Lung (tissue), 12 donors: ENCODE data around the gene TSPAN18. TPM values are rescaled to one million over a fixed set of nuclear protein-coding genes. Genes with fewer than 3 reads are reported as not detected.

Experiments
- ATAC-seq: fragments of 200-7000 bp; cut with Tn5 transposase; one replicate; pipeline ENCODE4 v1.9.1; 2020; ENCODE audit warnings: moderate number of reproducible peaks; ENCODE audit not compliant: insufficient read depth, low FRiP score
- DNase-seq, 3 donors: peaks; one replicate each; pipeline ENCODE4 v3.0.0-alpha.2; 2013 to 2017
- H3K27ac ChIP-seq, 2 donors: one replicate each; pipeline ENCODE4 v1.5.1; 2013; ENCODE audit warnings: mild to moderate bottlenecking in 2 of 2, moderate library complexity in 2 of 2, control low read depth in 1 of 2, inconsistent platforms in 1 of 2, low read depth in 1 of 2, low read length in 1 of 2
- H3K27me3 ChIP-seq, 3 donors: one replicate each; pipeline ENCODE4 v1.5.1; 2013; ENCODE audit warnings: low read length in 2 of 3; ENCODE audit not compliant: control insufficient read depth in 3 of 3, insufficient read depth in 3 of 3
- H3K36me3 ChIP-seq, 4 donors: one replicate each; pipeline ENCODE4 v1.5.1; 2013; ENCODE audit warnings: low read length in 4 of 4, mild to moderate bottlenecking in 1 of 4, moderate library complexity in 1 of 4; ENCODE audit not compliant: control insufficient read depth in 4 of 4, insufficient read depth in 4 of 4
- H3K4me1 ChIP-seq, 5 donors: one replicate each; pipeline ENCODE4 v1.5.1; 2013; ENCODE audit warnings: low read length in 5 of 5, mild to moderate bottlenecking in 2 of 5, moderate library complexity in 1 of 5; ENCODE audit not compliant: control insufficient read depth in 5 of 5, insufficient read depth in 5 of 5
- H3K4me3 ChIP-seq: one replicate; pipeline ENCODE4 v1.5.1; 2013; ENCODE audit warnings: mild to moderate bottlenecking, control low read depth, moderate library complexity
- H3K9ac ChIP-seq, 2 donors: one replicate each; pipeline ENCODE4 v1.5.1; 2013; ENCODE audit warnings: low read length in 2 of 2, control low read depth in 1 of 2; ENCODE audit not compliant: insufficient read depth in 1 of 2
- H3K9me3 ChIP-seq, 4 donors: one replicate each; pipeline ENCODE4 v1.5.1; 2013; ENCODE audit warnings: low read length in 3 of 4, mild to moderate bottlenecking in 1 of 4, moderate library complexity in 1 of 4; ENCODE audit not compliant: control insufficient read depth in 4 of 4, insufficient read depth in 3 of 4
- CTCF ChIP-seq: IDR thresholded peaks from 2 replicates; pipeline ENCODE4 v1.5.1; 2012; ENCODE audit warnings: mild to moderate bottlenecking; ENCODE audit errors: control extremely low read depth, extremely low read depth
- WGBS, 2 donors: extraction: QIAGEN DNeasy Blood & Tissue Kit; methylation state at CpG; one replicate each; pipeline ENCODE4 v1.1.7; 2013; 5-methylcytosine and 5-hydroxymethylcytosine counted together
- polyA plus RNA-seq, 2 donors: library from polyadenylated mRNA; stranded (reverse); fragments of 200-250 nt; gene quantifications; one replicate each; pipeline ENCODE4 v1.2.1, GENCODE V29; 2013
- total RNA-seq, 2 donors: library from RNA; depleted of rRNA in 1 of 2; stranded (reverse); fragments of >200 nt in 1 of 2; gene quantifications; one replicate each; pipeline ENCODE4 v1.2.1, GENCODE V29; 2014 to 2021
- donor health status: control.
- donor health status: control.
- donor health status: Bipolar disorder and iron deficiency.
- donor health status: healthy.
- donor health status: DM: yes; HTN: yes; CAD: no.

TSPAN18 gene
- total and polyA plus RNA-seq, 4 donors, result 8.3 to 40.7 (median 21.4) TPM

DNA sequence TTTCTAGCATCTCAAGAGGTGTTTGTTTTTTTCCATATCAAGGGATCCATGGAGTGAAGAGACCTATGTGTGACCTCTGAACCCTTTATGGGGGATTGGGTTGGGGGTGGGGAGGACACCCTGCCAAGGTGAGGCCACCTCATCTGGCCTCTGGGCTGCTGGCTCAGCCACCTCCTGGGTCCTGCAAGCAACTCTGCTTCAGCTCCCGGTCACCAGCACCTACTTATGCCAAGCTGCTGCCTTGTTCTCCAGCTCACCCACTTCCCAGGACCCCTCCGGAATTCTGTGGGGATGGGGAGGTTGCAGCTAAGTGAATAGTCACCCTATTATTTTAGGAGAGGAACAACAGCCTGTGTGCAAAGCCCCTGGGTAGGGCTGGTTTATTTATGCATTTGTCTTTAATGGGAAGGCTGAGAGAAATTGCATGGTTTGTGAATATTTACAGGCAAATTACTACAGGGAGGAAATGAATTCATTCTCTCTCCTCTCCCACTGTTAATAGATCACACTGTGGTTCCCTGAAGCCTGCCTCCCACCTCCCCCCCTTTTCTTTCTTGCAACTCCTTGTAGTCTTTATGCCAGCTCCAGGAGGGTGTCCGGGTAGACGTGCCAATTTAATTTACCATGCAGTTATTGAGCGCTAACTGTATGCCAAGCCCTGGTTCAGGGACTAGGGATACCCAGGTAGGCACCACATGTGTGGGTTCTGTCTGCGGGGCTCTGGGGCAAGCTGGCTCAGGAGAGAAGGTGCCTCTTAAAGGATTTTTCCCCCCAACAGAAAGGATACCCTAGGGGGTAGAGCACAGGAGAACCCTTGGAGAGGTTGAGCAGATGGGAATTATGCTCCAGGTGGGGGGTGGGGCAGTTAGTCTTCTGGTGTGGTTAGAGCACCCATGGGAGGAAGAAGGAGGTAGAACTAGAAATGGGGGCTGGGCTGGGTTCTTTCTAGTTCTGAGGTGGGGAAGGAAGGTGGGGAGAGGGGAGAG, 50.7 kb downstream of the TSPAN18 start:
- no peaks in the 10 kb centered on the region for H3K36me3 ChIP-seq
- no peaks in the 10 kb centered on the region for H3K27me3 ChIP-seq
- no peak overlapping the region for H3K4me3 ChIP-seq
- H3K27ac ChIP-seq, result no peak overlapping the region
- no peak overlapping the region for H3K9ac ChIP-seq
- no peaks in the 10 kb centered on the region for H3K9me3 ChIP-seq
- peaks cover 8 to 26% (median 15%) of the 10 kb centered on the region in 5 donors for H3K4me1 ChIP-seq
- no peak for TF ChIP-seq CTCF
- ATAC-seq, result no peak
- WGBS, 2 donors, result 83 to 84% methylated on average over 6 of the region's 6 CpGs
- peak in 1 of 3 donors; percentile 5 for DNase-seq

DNA sequence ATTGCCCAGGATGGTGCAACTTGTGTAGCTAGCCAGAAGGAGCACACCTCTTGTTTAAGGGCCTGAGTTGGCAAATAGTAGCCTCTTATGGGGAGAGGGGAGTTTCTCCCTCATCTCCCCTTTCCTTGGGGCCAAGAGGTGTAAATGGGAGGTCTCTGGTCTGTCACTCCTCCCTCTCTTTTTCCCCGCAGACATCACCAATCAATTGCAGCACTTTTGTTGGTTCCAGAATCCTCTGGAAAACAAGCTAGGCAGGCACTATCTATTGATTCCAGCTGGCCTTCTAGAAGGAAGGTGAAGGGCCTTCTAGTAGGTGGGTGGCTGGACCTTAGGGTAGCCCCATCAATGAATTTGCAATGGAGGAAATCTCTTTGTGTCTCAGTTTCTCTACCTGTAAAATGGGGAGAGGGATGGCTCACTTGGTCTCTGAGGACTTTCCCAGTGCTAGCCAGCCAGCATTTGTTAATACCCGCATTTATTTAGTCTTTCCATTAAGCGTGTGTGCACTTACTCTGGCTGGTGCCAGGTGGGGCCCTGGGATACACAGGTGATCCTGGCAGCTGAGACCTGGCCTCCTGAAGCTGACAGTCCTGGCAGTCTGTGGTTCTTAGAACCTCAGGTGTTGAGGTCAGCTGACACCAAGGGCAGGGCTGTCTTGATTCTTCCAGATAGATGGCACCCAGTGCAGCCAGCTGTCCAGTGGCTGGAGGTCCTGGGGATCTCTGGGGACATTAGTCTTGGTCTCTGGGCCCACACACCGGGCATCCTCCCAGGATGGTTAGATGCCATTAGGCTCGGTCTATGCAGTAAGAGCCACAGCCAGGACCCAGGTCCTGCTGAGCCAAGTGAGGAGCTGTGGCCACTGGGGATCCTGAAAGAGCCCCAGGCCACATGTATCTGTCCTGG, 51.7 kb downstream of the TSPAN18 start:
- Histone ChIP-seq H3K4me3 (no peak overlapping the region), H3K27me3 (no peaks in the 10 kb centered on the region), H3K4me1 (peaks cover 7 to 24% (median 14%) of the 10 kb centered on the region in 5 donors), H3K9ac (no peak overlapping the region), H3K36me3 (no peaks in the 10 kb centered on the region), H3K9me3 (no peaks in the 10 kb centered on the region), H3K27ac (no peak overlapping the region)
- WGBS, 2 donors, result 96 to 99% methylated on average over 5 of the region's 5 CpGs
- TF ChIP-seq CTCF, result no peak
- ATAC-seq, result no peak
- DNase-seq, result peak in 1 of 3 donors; percentile 10

DNA sequence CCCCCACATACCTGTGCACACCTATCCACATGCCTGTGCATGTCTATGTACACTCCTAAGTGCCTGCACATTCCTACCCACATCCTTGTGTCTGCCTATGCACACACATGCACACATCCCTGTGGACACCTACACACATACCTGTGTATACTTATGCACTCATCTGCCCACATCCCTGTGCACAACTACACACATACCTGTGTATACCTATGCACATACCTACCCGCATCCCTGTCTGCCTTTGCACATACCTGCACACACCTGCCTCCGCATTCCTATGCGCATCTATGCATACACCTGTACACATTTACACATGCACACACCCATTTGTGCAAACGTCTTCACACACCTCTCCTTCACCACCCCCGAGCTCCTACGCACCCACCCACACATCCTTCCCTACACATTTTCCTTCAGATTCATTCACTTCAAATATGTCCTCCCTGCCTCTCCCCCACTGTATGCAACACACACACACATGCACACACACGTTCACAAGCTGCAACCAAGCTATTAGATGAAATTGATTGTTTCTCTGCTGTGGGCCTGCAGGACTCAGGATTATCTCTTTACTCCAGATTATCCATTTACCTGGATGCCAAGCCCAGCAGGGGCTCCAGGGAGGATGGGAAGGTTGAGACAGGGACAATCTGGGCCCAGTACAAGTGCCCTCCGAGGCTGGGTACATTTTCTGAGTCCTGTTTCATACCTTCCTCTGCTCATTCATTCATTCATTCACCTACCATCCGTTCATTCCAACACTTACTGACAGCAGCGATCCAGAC, 53.2 kb downstream of the TSPAN18 start:
- ATAC-seq, result no peak
- no peak overlapping the region for H3K9ac ChIP-seq
- H3K4me3 ChIP-seq, result no peak overlapping the region
- H3K36me3 ChIP-seq, result no peaks in the 10 kb centered on the region
- no peaks in the 10 kb centered on the region for H3K9me3 ChIP-seq
- TF ChIP-seq CTCF, result no peak
- H3K4me1 ChIP-seq, result peaks cover 0 to 17% (median 10%) of the 10 kb centered on the region in 5 donors
- no peaks in the 10 kb centered on the region for H3K27me3 ChIP-seq
- 87 to 90% methylated on average over 10 of the region's 10 CpGs for WGBS, 2 donors
- DNase-seq, result peak in 1 of 3 donors; percentile 9
- no peak overlapping the region for H3K27ac ChIP-seq
